SK-N-SH treated with all-trans-retinoic acid at 6 μM for 48 hours (cell line): ENCODE data around the gene CACNA2D4.

Experiments
- ATAC-seq: fragments of 200-7000 bp; cut with Tn5 transposase; 3 replicates; pipeline ENCODE4 v1.9.1; 2020; ENCODE audit warnings: mild to moderate bottlenecking, moderate library complexity
- ARNTL ChIP-seq: fragments of 450-650 bp; formaldehyde crosslinking; IDR thresholded peaks from 2 replicates; pipeline ENCODE4 v1.5.0; 2020; ENCODE audit warnings: low read depth, mild to moderate bottlenecking, moderate library complexity, borderline replicate concordance
- CREB5 ChIP-seq: fragments of 250-450 bp; sonication (Bioruptor Pico); IDR thresholded peaks from 2 replicates; pipeline ENCODE4 v1.5.1; 2020; ENCODE audit warnings: low read depth, mild to moderate bottlenecking, moderate library complexity
- CSDC2 ChIP-seq: fragments of 250-450 bp; sonication (Bioruptor Pico); IDR thresholded peaks from 2 replicates; pipeline ENCODE4 v1.5.0; 2020; ENCODE audit warnings: mild to moderate bottlenecking, moderate library complexity
- CSRNP3 ChIP-seq: fragments of 250-450 bp; sonication (Bioruptor Pico); IDR thresholded peaks from 2 replicates; pipeline ENCODE4 v1.5.1; 2021; ENCODE audit warnings: mild to moderate bottlenecking, moderate library complexity
- ESRRG ChIP-seq: fragments of 250-450 bp; sonication (Bioruptor Pico); IDR thresholded peaks from 2 replicates; pipeline ENCODE4 v1.6.1; 2021; ENCODE audit warnings: mild to moderate bottlenecking
- GLIS3 ChIP-seq: fragments of 250-450 bp; sonication (Bioruptor Pico); IDR thresholded peaks from 2 replicates; pipeline ENCODE4 v1.5.0; 2020; ENCODE audit warnings: mild to moderate bottlenecking, moderate library complexity
- ISL1 ChIP-seq: fragments of 250-450 bp; sonication (Bioruptor Pico); IDR thresholded peaks from 2 replicates; pipeline ENCODE4 v2.1.2; 2022; ENCODE audit warnings: mild to moderate bottlenecking, moderate library complexity
- OSR1 ChIP-seq: fragments of 250-450 bp; sonication (Bioruptor Pico); IDR thresholded peaks from 2 replicates; pipeline ENCODE4 v1.8.0; 2022; ENCODE audit warnings: moderate library complexity, mild to moderate bottlenecking, inconsistent platforms
- PATZ1 ChIP-seq: fragments of 250-450 bp; sonication (Bioruptor Pico); IDR thresholded peaks from 2 replicates; pipeline ENCODE4 v1.8.0; 2020; ENCODE audit warnings: mild to moderate bottlenecking, moderate library complexity, borderline replicate concordance
- POU6F1 ChIP-seq: fragments of 250-450 bp; sonication (Bioruptor Pico); IDR thresholded peaks from 2 replicates; pipeline ENCODE4 v1.8.0; 2021; ENCODE audit warnings: low read depth, mild to moderate bottlenecking, moderate library complexity, borderline replicate concordance
- PPARA ChIP-seq: fragments of 250-450 bp; sonication (Bioruptor Pico); IDR thresholded peaks from 2 replicates; pipeline ENCODE4 v1.5.0; 2020; ENCODE audit warnings: mild to moderate bottlenecking, borderline replicate concordance
- RARB ChIP-seq: fragments of 250-450 bp; sonication (Bioruptor Pico); IDR thresholded peaks from 2 replicates; pipeline ENCODE4 v1.8.0; 2021; ENCODE audit warnings: mild to moderate bottlenecking, moderate library complexity
- SNAI2 ChIP-seq: fragments of 250-450 bp; sonication (Bioruptor Pico); IDR thresholded peaks from 2 replicates; pipeline ENCODE4 v1.5.0; 2020; ENCODE audit warnings: mild to moderate bottlenecking, moderate library complexity
- TCF4 ChIP-seq: fragments of 250-450 bp; sonication (Bioruptor Pico); IDR thresholded peaks from 2 replicates; pipeline ENCODE4 v1.8.0; 2021; ENCODE audit warnings: mild to moderate bottlenecking, moderate library complexity, borderline replicate concordance
- TOX ChIP-seq: fragments of 250-450 bp; sonication (Bioruptor Pico); IDR thresholded peaks from 2 replicates; pipeline ENCODE4 v1.8.0; 2021; ENCODE audit warnings: mild to moderate bottlenecking, moderate library complexity, borderline replicate concordance
- TSHZ2 ChIP-seq: fragments of 250-450 bp; sonication (Bioruptor Pico); IDR thresholded peaks from 2 replicates; pipeline ENCODE4 v1.5.0; 2020; ENCODE audit warnings: mild to moderate bottlenecking, moderate library complexity
- ZFP3 ChIP-seq: fragments of 250-450 bp; sonication (Bioruptor Pico); IDR thresholded peaks from 2 replicates; pipeline ENCODE4 v1.5.0; 2020; ENCODE audit warnings: mild to moderate bottlenecking, moderate library complexity
- ZFP30 ChIP-seq: fragments of 450-650 bp; formaldehyde crosslinking; IDR thresholded peaks from 2 replicates; pipeline ENCODE4 v1.5.0; 2022; ENCODE audit warnings: mild to moderate bottlenecking, moderate library complexity
- ZNF565 ChIP-seq: fragments of 450-650 bp; formaldehyde crosslinking; conservative IDR thresholded peaks from 2 replicates; pipeline ENCODE4 v1.5.0; 2020; ENCODE audit warnings: low read depth, mild to moderate bottlenecking, moderate library complexity
- ZNF70 ChIP-seq: fragments of 450-650 bp; formaldehyde crosslinking; IDR thresholded peaks from 2 replicates; pipeline ENCODE4 v1.5.0; 2020; ENCODE audit warnings: mild to moderate bottlenecking, moderate library complexity
- ZNF8 ChIP-seq: fragments of 450-650 bp; formaldehyde crosslinking; IDR thresholded peaks from 2 replicates; pipeline ENCODE4 v1.5.0; 2020; ENCODE audit warnings: mild to moderate bottlenecking, moderate library complexity

Gene CACNA2D4

GRCh38 chr12:1777798-1778197 lies 140.7 kb downstream of the CACNA2D4 start:
- TF ChIP-seq ZFP3 (no peak), ESRRG (CRISPR knock-in tag) (no peak), CREB5 (no peak), ISL1 (no peak), RARB (CRISPR knock-in tag) (no peak), PPARA (no peak), POU6F1 (no peak), ZNF8 (CRISPR knock-in tag) (no peak), ZFP30 (CRISPR knock-in tag) (no peak), PATZ1 (CRISPR knock-in tag) (no peak), TOX (CRISPR knock-in tag) (no peak), CSRNP3 (no peak), OSR1 (CRISPR knock-in tag) (no peak), SNAI2 (CRISPR knock-in tag) (no peak), ZNF565 (CRISPR knock-in tag) (no peak), ARNTL (no peak), GLIS3 (CRISPR knock-in tag) (no peak), TCF4 (CRISPR knock-in tag) (no peak), ZNF70 (CRISPR knock-in tag) (no peak)
- ATAC-seq: peak; percentile 50

- peak; percentile 78 for ATAC-seq
- no peak for TF ChIP-seq CSDC2 (CRISPR knock-in tag)
- peak; percentile 43 for TF ChIP-seq ISL1
These were observed 142.1 kb downstream of the CACNA2D4 start for GRCh38 chr12:1776170-1776921.

GRCh38 chr12:1773937-1774655 lies 144.4 kb downstream of the CACNA2D4 start:
- ATAC-seq: peak; percentile 91
- TF ChIP-seq ISL1 (no peak), GLIS3 (CRISPR knock-in tag) (no peak), CSDC2 (CRISPR knock-in tag) (no peak), POU6F1 (no peak), ZNF8 (CRISPR knock-in tag) (no peak), RARB (CRISPR knock-in tag) (no peak), TCF4 (CRISPR knock-in tag) (no peak), OSR1 (CRISPR knock-in tag) (no peak), ESRRG (CRISPR knock-in tag) (no peak), ZNF70 (CRISPR knock-in tag) (no peak), CSRNP3 (no peak), ZNF565 (CRISPR knock-in tag) (no peak), TOX (CRISPR knock-in tag) (no peak), ZFP3 (no peak), TSHZ2 (no peak)
